ENCODE results near the gene DNAJB2. TPM values are rescaled to one million over a fixed set of nuclear protein-coding genes. Genes with fewer than 3 reads are reported as not detected.

The DNAJB2 gene
- total and polyA plus RNA-seq, 2 of the 8 experiments (the other 6 are each of a cell fraction or from before 2014, with no cell fraction given) = 21.0 to 26.3 TPM

DNA sequence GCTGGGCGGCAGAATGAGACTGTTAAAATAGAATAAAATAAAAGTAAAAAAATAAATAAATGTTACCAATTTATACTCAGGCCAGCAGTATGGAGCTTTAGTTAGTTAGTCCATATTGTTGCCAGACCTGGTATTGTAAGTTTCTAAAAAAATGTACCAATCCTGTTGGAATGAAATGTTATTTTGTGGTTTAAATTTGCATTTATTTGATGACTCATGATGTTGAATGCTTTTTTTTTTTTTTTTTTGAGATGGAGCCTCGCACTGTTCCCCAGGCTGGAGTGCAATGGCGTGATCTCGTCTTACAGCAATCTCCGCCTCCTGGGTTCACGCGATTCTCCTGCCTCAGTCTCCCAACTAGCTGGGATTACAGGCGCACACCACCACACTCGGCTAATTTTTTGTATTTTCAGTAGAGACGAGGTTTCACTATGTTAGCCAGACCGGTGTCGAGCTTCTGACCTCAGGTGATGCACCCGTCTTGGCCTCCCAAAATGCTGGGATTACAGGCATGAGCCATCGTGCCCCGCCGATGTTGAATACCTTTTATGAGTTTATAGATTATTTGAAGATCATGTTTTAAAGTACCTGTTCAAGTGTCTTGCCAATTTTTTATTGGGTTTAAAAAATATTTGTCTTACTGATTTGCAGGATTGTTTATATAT lies 35.8 kb downstream of the DNAJB2 start:
- FAIRE-seq (no peak), DNase-seq (ENCODE audit: low read depth in 1 of 2, low spot score in 2 of 2) (no peak)
- no peak overlapping the region for H3K23ac ChIP-seq (ENCODE audit: insufficient read length)
- no peak overlapping the region for H3K18ac ChIP-seq (ENCODE audit: extremely low read depth, low read length)
- H3K36me3 ChIP-seq (ENCODE audit: control insufficient read depth in 2 of 4, insufficient read depth in 4 of 4, low read length in 3 of 4) = no peaks in the 10 kb centered on the region
- H2BK12ac ChIP-seq (ENCODE audit: low read depth, low read length) = no peak overlapping the region
- H3K79me2 ChIP-seq (ENCODE audit: control insufficient read depth in 1 of 2, insufficient read depth in 2 of 2, low read length in 2 of 2) = no peaks in the 10 kb centered on the region
- H4K91ac ChIP-seq (replicated peaks; ENCODE audit: insufficient read length, low read length) = no peak overlapping the region
- H2BK20ac ChIP-seq (ENCODE audit: low read length) = no peak overlapping the region
- H3K4me2 ChIP-seq (ENCODE audit: insufficient read depth in 1 of 2, low read depth in 2 of 2, low read length in 2 of 2) = no peak overlapping the region
- H3K4me3 ChIP-seq (ENCODE audit: extremely low read depth in 1 of 4, insufficient read depth in 2 of 4, low read depth in 3 of 4, low read length in 4 of 4) = no peak overlapping the region
- no peak overlapping the region for H2AK5ac ChIP-seq (ENCODE audit: low read depth, low read length)
- peaks cover 0 to 4% (median 0%) of the 10 kb centered on the region in 4 experiments; a peak in 2 of 7 replicates for H3K27me3 ChIP-seq (replicated peaks in 1 of 4; ENCODE audit: control insufficient read depth in 3 of 4, extremely low read depth in 1 of 4, insufficient read depth in 3 of 4, low read length in 3 of 4)
- H2BK120ac ChIP-seq (replicated peaks; ENCODE audit: low read depth, low read length) = no peak overlapping the region
- H3K56ac ChIP-seq (replicated peaks; ENCODE audit: insufficient read length, low read depth, low read length) = no peak overlapping the region
- CTCF ChIA-PET (ENCODE audit: partially characterized antibody) = interaction anchor here (0.8 to 4.3 kb wide), 7 partner anchors 8 to 104 kb away, joined by 3 to 17 read pairs (median 5); partner anchors contain the start of genes GLB1L and STK16
- no peaks in the 10 kb centered on the region for H3K23me2 ChIP-seq (ENCODE audit: low read depth, low read length)
- H2BK15ac ChIP-seq (ENCODE audit: low read length) = no peak overlapping the region
- H3K9ac ChIP-seq (replicated peaks in 1 of 4; ENCODE audit: extremely low read depth in 1 of 4, low read depth in 3 of 4, low read length in 3 of 4) = no peak overlapping the region
- H2BK5ac ChIP-seq (ENCODE audit: low read depth, low read length) = no peak overlapping the region
- 89% methylated on average over 16 of the region's 16 CpGs; no CpG with 5 or more reads in 1 of the 2 experiments for WGBS, 2 experiments (ENCODE audit: extremely low coverage in 1 of 2, insufficient coverage in 1 of 2, insufficient read length in 1 of 2, insufficient replicate concordance in 2 of 2, low coverage in 1 of 2, low lambda C conversion rate in 2 of 2, missing lambda C conversion rate in 1 of 2)
- peaks cover 0 to 4% (median 0%) of the 10 kb centered on the region in 4 experiments; a peak in 2 of 7 replicates for H3K4me1 ChIP-seq (replicated peaks in 1 of 4; ENCODE audit: control insufficient read depth in 3 of 4, insufficient read depth in 4 of 4, low read length in 3 of 4)
- H3K14ac ChIP-seq (ENCODE audit: insufficient read length) = no peak overlapping the region
- no peaks in the 10 kb centered on the region for H4K20me1 ChIP-seq (replicated peaks in 1 of 2; ENCODE audit: control insufficient read depth in 1 of 2, insufficient read depth in 2 of 2, low read length in 2 of 2)
- no peak overlapping the region for H2AFZ ChIP-seq (ENCODE audit: low read length)
- H3K27ac ChIP-seq (ENCODE audit: low read depth, low read length) = no peak overlapping the region
- no peaks in the 10 kb centered on the region for H3K79me1 ChIP-seq (ENCODE audit: low read depth, low read length)
- no peak overlapping the region for H4K5ac ChIP-seq (ENCODE audit: insufficient read length, low read depth, low read length)
- POLR2A ChIA-PET (ENCODE audit: partially characterized antibody) = interaction anchor here (1.4 to 2.1 kb wide), 2 partner anchors 12 to 70 kb away, joined by 4 to 5 read pairs; partner anchors contain the start of genes GLB1L and STK16
- no peak overlapping the region for H4K8ac ChIP-seq (ENCODE audit: extremely low read depth, insufficient read depth, low read length)
- no peak overlapping the region for H3K4ac ChIP-seq (replicated peaks; ENCODE audit: insufficient read length, low read depth, low read length)
- H3K9me3 ChIP-seq (ENCODE audit: insufficient read depth in 2 of 2, low read depth in 1 of 2, low read length in 1 of 2) = no peaks in the 10 kb centered on the region
- TF ChIP-seq EZH2 (IDR thresholded peaks at IDR 0.05; ENCODE audit: low read depth, low read length, severe bottlenecking) (no peak), CBX8 (IDR thresholded peaks at IDR 0.05; ENCODE audit: borderline replicate concordance, low read depth, low read length) (no peak), RBBP5 (IDR thresholded peaks at IDR 0.05; ENCODE audit: borderline replicate concordance, low read depth, low read length) (no peak), HDAC2 (IDR thresholded peaks at IDR 0.05; ENCODE audit: borderline replicate concordance in 1 of 2, low read depth in 2 of 2, low read length in 2 of 2) (no peak), KDM1A (IDR thresholded peaks at IDR 0.05; ENCODE audit: borderline replicate concordance, low read length) (no peak), TBP (IDR thresholded peaks at IDR 0.05; ENCODE audit: low read depth, low read length) (no peak), BRCA1 (IDR thresholded peaks at IDR 0.05; ENCODE audit: low read depth, low read length) (no peak), KDM5A (IDR thresholded peaks at IDR 0.05; ENCODE audit: low read length) (no peak)

Measured in H1 (cell line).